ENCODE measurements around the gene OR2T4.

Gene OR2T4, protein sequence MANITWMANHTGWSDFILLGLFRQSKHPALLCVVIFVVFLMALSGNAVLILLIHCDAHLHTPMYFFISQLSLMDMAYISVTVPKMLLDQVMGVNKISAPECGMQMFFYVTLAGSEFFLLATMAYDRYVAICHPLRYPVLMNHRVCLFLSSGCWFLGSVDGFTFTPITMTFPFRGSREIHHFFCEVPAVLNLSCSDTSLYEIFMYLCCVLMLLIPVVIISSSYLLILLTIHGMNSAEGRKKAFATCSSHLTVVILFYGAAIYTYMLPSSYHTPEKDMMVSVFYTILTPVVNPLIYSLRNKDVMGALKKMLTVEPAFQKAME
- 0 reads per million in 9 experiments for total RNA-seq

DNA sequence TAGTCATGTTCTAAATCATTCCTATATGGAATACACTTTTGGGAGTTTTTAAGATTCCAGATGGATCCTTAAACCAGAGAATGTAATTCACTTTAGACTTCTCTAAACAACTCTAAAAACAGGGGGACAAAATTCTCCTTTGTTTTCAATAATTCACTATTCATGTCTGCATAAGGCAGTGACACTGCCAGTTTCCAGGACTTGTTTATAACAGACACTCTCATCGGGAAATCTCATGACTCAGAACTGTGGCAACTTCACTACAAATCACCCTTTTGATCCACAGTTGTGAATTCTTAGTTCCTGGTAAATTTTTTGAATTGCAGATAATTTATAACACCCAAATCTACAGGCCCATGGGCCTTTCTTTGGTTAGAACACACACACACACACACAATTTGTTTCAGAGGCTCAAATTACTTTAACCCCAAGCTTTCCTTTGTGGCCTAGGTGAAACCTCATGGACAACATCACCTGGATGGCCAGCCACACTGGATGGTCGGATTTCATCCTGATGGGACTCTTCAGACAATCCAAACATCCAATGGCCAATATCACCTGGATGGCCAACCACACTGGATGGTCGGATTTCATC lies at the start of gene OR2T4:
Gene OR2T4, plus strand, starts transcription at position 545 of the 595 bp plus-strand sequence. Its CDS starts 0 bp downstream, at position 545.
- peaks cover 0 to 9% of the 10 kb centered on the region in 2 donors for H3K9me3 Mint-ChIP-seq
- no peak for DNase-seq
- no peak within 1 kb of the TSS for H3K27ac Mint-ChIP-seq
- H3K4me1 Mint-ChIP-seq (ENCODE audit: low read depth in 2 of 2) = no peaks in the 10 kb centered on the region
- H3K4me3 Mint-ChIP-seq = no peak within 1 kb of the TSS
- ATAC-seq (replicated peaks) = no peak
- H3K36me3 Mint-ChIP-seq (ENCODE audit: insufficient read depth) = no peaks in the 10 kb centered on the region
- peaks cover 12 to 15% of the 10 kb centered on the region in 2 donors for H3K27me3 Mint-ChIP-seq

DNA sequence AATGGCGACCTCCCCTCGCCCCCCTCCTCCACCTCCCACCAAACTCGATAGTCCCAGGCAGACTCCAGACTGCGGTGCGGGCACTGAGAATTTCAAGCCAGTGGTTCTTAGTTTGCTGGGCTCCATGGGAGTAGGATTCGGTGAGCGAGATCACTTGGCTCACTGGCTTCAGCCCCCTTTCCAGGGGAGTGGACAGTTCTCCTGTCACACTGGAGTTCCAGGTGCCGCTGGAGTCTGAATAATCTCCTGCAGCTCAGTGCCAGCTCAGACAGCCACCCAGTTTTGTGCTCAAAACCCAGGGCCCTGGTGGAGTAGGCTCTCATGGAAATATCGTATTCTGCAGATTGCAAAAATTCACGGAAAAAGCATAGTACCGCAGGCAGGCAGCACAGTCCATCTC lies 44.7 kb upstream of the OR2T4 start:
- Mint-ChIP-seq H3K9me3 (peaks cover 1 to 13% of the 10 kb centered on the region in 2 donors), H3K27me3 (no peaks in the 10 kb centered on the region), H3K4me3 (no peak overlapping the region), H3K27ac (no peak overlapping the region), H3K36me3 (ENCODE audit: insufficient read depth) (no peaks in the 10 kb centered on the region), H3K4me1 (ENCODE audit: low read depth in 2 of 2) (no peaks in the 10 kb centered on the region)
- ATAC-seq (replicated peaks) (no peak), DNase-seq (no peak)

DNA sequence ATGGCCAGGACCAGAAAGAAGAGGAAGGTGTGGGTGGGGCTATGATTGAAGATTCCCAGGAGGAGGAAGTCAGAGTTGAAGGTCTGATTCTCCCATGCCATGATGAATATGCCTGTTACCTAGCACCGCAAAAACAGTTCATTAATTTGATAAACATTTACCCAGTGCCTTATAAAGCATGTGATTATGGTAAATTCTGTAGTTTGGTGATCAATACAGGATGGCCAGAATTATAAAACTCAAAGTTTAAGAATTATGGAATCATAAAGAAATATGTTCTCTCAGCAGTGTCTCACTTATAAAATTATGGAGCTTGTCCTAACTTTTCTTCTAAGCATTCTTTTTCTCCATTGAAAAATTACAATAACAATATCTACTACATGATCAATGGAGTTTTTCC lies 37.0 kb upstream of the OR2T4 start, which contains the start of gene OR2M7:
Gene OR2M7, minus strand, starts transcription at position 101 of the 400 bp plus-strand sequence. Its CDS starts 0 bp downstream, at position 101.
- ATAC-seq (replicated peaks) (no peak), DNase-seq (no peak)
- Mint-ChIP-seq H3K4me3 (no peak within 1 kb of the TSS), H3K9me3 (peaks cover 5 to 19% of the 10 kb centered on the region in 2 donors), H3K36me3 (ENCODE audit: insufficient read depth) (no peaks in the 10 kb centered on the region), H3K27me3 (no peaks in the 10 kb centered on the region), H3K4me1 (ENCODE audit: low read depth in 2 of 2) (no peaks in the 10 kb centered on the region), H3K27ac (no peak within 1 kb of the TSS)

DNA sequence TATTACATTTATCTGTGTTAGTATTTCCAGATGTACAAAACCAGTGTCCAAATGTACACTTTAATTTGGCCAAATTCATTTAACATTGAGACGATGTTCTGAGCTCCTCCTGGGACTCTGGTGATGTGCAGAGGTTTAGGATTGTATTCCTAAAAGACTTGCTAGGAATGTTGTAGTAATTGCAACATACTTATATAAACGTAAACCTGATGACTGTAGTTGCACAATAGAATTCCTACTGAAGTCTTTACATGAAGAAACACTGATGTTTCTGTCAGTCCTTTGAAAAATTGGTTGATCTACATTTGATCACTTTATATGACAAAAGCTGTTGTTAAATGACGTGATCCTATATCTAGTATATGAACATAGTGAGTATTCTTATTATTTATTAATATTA lies 18.0 kb upstream of the OR2T4 start:
- Mint-ChIP-seq H3K4me1 (ENCODE audit: low read depth in 2 of 2) (no peaks in the 10 kb centered on the region), H3K27me3 (no peaks in the 10 kb centered on the region), H3K36me3 (ENCODE audit: insufficient read depth) (no peaks in the 10 kb centered on the region), H3K9me3 (peaks cover 7 to 8% of the 10 kb centered on the region in 2 donors), H3K4me3 (no peak overlapping the region), H3K27ac (no peak overlapping the region)
- no peak for ATAC-seq (replicated peaks)
- DNase-seq = no peak

DNA sequence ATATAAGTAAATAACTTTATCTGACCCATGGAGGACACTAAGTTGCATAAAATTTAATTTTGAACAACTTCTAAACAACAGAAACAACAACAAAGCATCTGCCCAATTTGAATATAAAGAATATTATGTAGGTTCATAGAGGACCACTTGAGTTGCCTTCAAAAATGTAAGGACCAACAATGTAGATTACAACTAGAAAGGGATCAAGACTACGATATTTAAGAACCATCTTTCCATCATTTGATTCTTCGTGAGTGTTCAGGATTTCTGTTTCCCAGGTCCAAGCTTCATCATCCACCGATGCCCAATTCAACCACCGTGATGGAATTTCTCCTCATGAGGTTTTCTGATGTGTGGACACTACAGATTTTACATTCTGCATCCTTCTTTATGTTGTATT lies 13.0 kb upstream of the OR2T4 start, which contains the start of gene OR14C36:
Gene OR14C36, plus strand, starts transcription at position 301 of the 400 bp plus-strand sequence. Its CDS starts 0 bp downstream, at position 301.
- Mint-ChIP-seq H3K27me3 (peaks cover 0 to 11% of the 10 kb centered on the region in 2 donors), H3K36me3 (ENCODE audit: insufficient read depth) (no peaks in the 10 kb centered on the region), H3K4me1 (ENCODE audit: low read depth in 2 of 2) (no peaks in the 10 kb centered on the region), H3K4me3 (no peak within 1 kb of the TSS), H3K9me3 (peaks cover 4 to 7% of the 10 kb centered on the region in 2 donors), H3K27ac (no peak within 1 kb of the TSS)
- ATAC-seq (replicated peaks) (no peak), DNase-seq (no peak)

DNA sequence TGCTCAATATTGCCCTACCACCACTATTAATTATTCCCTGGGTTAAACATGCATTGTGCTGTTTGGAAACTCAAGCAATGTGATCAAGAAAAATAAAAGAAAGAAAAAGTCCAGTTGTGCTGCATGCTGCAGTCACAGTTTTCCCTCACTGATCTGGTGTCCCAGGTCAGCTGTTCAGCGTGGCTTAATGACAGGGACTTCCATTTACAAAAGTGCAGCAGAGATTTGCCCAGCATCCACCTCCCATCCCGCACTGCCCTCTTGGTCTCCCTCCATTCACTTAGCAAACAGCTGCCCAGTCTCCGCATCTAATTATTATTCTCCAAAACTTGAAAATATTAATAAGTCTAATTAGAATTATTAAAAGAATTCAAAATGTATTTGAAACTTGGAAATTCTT lies 2.0 kb upstream of the OR2T4 start:
- ATAC-seq (replicated peaks) (no peak), DNase-seq (no peak)
- Mint-ChIP-seq H3K4me3 (no peak overlapping the region), H3K27me3 (peaks cover 12 to 15% of the 10 kb centered on the region in 2 donors), H3K4me1 (ENCODE audit: low read depth in 2 of 2) (no peaks in the 10 kb centered on the region), H3K27ac (no peak overlapping the region), H3K9me3 (peaks cover 0 to 9% of the 10 kb centered on the region in 2 donors), H3K36me3 (ENCODE audit: insufficient read depth) (no peaks in the 10 kb centered on the region)

DNA sequence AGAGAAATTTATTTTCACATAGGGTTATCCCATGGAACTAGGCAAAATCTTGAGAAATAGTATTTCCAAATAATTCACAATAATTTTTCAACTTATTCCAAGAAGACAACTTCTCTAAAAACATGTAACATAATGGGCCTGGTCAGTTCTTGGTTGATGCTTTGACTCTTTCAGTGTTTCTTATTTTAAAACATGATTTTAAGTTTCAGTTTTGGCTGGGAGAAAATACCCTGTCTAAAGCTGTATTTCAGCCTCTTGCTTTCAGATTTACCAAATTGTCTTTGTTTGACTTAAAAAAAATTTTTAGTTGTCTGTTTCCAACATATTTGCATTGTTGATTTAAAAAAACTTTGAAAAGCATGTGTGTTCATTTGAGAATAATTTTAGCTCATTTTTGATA lies 5.1 kb downstream of the OR2T4 start:
- no peaks in the 10 kb centered on the region for H3K4me1 Mint-ChIP-seq (ENCODE audit: low read depth in 2 of 2)
- ATAC-seq (replicated peaks) = no peak
- H3K27ac Mint-ChIP-seq = no peak overlapping the region
- H3K4me3 Mint-ChIP-seq = no peak overlapping the region
- H3K9me3 Mint-ChIP-seq = peaks cover 0 to 9% of the 10 kb centered on the region in 2 donors
- H3K27me3 Mint-ChIP-seq = peaks cover 11 to 12% of the 10 kb centered on the region in 2 donors
- H3K36me3 Mint-ChIP-seq (ENCODE audit: insufficient read depth) = no peaks in the 10 kb centered on the region
- no peak for DNase-seq

DNA sequence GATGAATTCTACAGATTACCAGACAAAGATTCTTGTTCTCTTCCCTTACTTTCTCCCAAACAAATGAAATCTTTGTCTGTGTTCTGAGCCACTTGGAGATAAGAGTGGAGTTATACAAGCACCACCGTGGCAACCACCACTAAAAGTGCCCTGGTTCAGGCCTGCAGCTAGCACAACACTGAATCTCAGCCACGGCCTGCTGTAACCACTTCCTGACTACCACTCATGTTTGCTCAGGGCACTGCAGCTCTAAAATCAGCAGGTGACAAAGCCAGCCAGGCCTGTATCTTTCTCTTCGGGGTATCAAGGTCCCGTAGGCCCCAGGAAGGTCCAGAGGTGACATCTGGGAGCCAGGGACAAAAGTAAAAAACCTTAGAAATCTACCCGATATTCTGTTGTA lies 10.9 kb downstream of the OR2T4 start:
- ATAC-seq (replicated peaks) (no peak), DNase-seq (no peak)
- H3K4me3 Mint-ChIP-seq = no peak overlapping the region
- no peaks in the 10 kb centered on the region for H3K9me3 Mint-ChIP-seq
- H3K27me3 Mint-ChIP-seq = no peaks in the 10 kb centered on the region
- H3K4me1 Mint-ChIP-seq (ENCODE audit: low read depth in 2 of 2) = no peaks in the 10 kb centered on the region
- H3K36me3 Mint-ChIP-seq (ENCODE audit: insufficient read depth) = no peaks in the 10 kb centered on the region
- no peak overlapping the region for H3K27ac Mint-ChIP-seq

DNA sequence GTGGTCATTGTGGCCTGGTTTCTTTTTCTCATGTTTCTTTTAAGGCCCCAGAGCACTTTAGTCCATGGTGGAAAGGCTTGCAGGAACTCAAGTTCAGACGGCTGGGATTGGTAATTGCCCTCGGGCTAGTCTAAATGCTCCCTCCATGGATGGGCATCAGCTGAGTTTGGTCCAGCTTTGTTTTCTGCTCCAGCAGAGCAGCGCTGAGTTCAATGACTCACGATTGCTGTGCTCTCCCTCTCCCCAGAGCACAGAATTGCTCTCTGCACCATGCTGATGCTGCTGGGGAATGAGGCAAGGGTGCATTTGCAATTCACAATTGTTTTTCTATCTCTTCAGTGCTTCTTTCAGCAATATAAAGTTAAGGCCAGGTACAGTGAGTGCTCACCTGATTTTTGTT lies 12.3 kb downstream of the OR2T4 start:
- Mint-ChIP-seq H3K9me3 (no peaks in the 10 kb centered on the region), H3K36me3 (ENCODE audit: insufficient read depth) (no peaks in the 10 kb centered on the region), H3K4me1 (ENCODE audit: low read depth in 2 of 2) (no peaks in the 10 kb centered on the region), H3K4me3 (no peak overlapping the region), H3K27me3 (no peaks in the 10 kb centered on the region), H3K27ac (no peak overlapping the region)
- DNase-seq = no peak
- no peak for ATAC-seq (replicated peaks)

DNA sequence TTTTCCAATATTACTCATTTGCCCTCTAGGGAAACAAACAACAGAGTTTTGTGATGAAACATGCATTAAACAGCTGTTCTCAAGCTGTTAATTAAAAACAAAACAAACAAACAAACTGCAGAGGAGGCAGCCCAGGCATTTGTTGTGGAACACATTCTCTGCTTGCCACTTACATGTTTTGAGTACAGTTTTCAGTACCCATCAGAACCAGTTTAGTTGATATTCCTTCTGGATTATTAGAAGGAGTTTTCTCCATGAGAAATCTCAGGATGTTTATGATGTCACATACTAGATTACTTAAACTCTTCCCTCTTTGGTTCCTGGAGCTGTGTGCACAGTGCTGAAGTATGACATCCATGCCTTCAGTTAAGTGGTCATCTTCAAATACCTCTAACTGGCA lies 14.0 kb downstream of the OR2T4 start, which contains the start of gene OR2T6:
Gene OR2T6, plus strand, starts transcription at position 301 of the 400 bp plus-strand sequence. CDS start 11,863 bp downstream, outside the sequence.
- Mint-ChIP-seq H3K4me1 (ENCODE audit: low read depth in 2 of 2) (no peaks in the 10 kb centered on the region), H3K4me3 (no peak within 1 kb of the TSS), H3K27me3 (no peaks in the 10 kb centered on the region), H3K27ac (no peak within 1 kb of the TSS), H3K9me3 (no peaks in the 10 kb centered on the region), H3K36me3 (ENCODE audit: insufficient read depth) (no peaks in the 10 kb centered on the region)
- ATAC-seq (replicated peaks) (no peak), DNase-seq (no peak)

DNA sequence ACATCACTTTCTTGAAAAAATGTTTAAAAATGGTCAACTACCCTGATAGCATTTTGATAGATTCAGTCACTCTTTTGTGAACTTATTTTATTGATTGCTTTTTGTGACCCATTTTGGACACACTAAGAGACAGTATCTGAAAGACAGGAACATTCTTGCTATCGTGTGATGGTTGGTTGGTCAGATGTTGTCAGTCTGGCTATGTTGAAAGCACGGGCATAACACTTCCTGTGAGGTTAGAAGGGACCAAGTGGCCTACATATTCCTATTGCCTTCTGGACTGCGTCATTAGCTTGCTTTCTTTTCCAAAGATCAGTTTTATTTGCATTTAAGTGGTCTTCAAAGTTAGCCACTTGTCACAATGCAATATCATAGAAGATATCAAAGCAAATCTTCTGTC lies 15.5 kb downstream of the OR2T4 start:
- H3K36me3 Mint-ChIP-seq (ENCODE audit: insufficient read depth) = no peaks in the 10 kb centered on the region
- ATAC-seq (replicated peaks) = no peak

DNA sequence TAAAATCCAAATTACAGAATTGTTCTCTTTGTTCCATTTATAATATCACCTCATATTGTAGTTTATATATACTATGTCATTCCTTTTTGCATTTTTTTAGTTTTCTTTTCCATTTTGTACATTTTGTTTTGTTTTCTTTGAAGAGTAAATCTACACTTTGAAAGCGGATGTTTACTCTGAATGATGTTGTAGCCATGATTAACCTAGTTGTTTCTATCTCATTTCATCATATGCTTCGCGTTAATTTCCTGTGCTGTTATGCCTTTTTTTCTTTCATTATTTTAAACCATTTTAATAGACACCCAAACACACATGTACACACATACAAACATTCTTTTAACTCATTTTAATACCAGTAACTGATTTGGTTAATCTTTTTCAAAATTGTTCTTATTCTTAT lies 19.4 kb downstream of the OR2T4 start:
- Mint-ChIP-seq H3K27ac (no peak overlapping the region), H3K36me3 (ENCODE audit: insufficient read depth) (no peaks in the 10 kb centered on the region), H3K4me3 (no peak overlapping the region), H3K4me1 (ENCODE audit: low read depth in 2 of 2) (no peaks in the 10 kb centered on the region), H3K9me3 (no peaks in the 10 kb centered on the region), H3K27me3 (peaks cover 0 to under 1% of the 10 kb centered on the region in 2 donors)
- ATAC-seq (replicated peaks) (no peak), DNase-seq (no peak)

More for the DNA sequence above, 15.5 kb downstream of the OR2T4 start:
- Mint-ChIP-seq H3K27ac (no peak overlapping the region), H3K27me3 (no peaks in the 10 kb centered on the region), H3K9me3 (no peaks in the 10 kb centered on the region), H3K4me3 (no peak overlapping the region), H3K4me1 (ENCODE audit: low read depth in 2 of 2) (no peaks in the 10 kb centered on the region)
- no peak for DNase-seq

DNA sequence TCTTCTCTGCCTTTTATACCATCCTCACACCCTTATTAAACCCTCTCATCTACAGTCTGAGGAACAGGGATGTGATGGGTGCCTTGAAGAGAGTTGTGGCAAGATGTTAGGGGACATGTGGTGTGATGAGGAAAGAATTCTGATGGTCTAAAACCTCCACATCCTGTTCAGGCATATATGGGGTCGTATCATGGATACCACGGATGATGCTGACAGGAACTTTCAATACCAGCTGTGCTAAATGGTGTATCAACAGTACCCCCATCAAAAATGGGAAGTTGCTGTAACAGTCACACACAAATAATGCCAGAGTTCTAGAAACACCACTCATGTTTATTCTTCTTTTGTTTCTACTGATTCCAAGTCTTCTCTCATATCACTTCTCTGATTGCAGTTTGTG lies 27.0 kb downstream of the OR2T4 start:
- Mint-ChIP-seq H3K9me3 (peaks cover 0 to 7% of the 10 kb centered on the region in 2 donors), H3K4me3 (no peak overlapping the region), H3K4me1 (ENCODE audit: low read depth in 2 of 2) (no peaks in the 10 kb centered on the region), H3K36me3 (ENCODE audit: insufficient read depth) (no peaks in the 10 kb centered on the region), H3K27ac (no peak overlapping the region), H3K27me3 (peaks cover 0 to 46% of the 10 kb centered on the region in 2 donors)
- DNase-seq (no peak), ATAC-seq (replicated peaks) (no peak)

DNA sequence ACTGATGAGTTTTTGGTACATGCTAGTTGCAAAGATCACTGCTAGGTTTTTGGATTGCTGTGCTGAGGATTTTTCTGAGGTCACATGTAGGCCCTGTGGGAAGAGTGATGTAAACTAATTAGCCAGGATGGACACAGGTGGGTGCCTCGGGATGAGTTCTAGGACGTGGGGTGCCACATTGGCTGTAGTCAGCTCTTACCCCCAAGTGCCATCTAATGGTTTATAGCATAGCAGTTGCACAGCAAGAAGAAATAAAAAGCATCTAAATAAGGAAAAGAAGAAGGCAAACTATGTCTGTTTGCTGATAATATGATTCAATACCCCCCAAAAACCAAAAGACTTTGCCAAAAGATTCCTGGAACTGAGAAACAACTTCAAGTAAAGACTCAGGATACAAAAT lies 31.6 kb downstream of the OR2T4 start:
- no peak for ATAC-seq (replicated peaks)
- Mint-ChIP-seq H3K9me3 (peaks cover 2 to 7% of the 10 kb centered on the region in 2 donors), H3K4me1 (ENCODE audit: low read depth in 2 of 2) (no peaks in the 10 kb centered on the region)

More for the DNA sequence above, 31.6 kb downstream of the OR2T4 start:
- no peak overlapping the region for H3K4me3 Mint-ChIP-seq
- H3K27me3 Mint-ChIP-seq = peaks cover 0 to 52% of the 10 kb centered on the region in 2 donors
- DNase-seq = no peak
- H3K27ac Mint-ChIP-seq = no peak overlapping the region
- H3K36me3 Mint-ChIP-seq (ENCODE audit: insufficient read depth) = no peaks in the 10 kb centered on the region
